Pulmonary artery endothelial cell (primary cell): ENCODE measurements around the gene GRK5. TPM values are rescaled to one million over a fixed set of nuclear protein-coding genes. Genes with fewer than 3 reads are reported as not detected.

ENCODE experiments used
- DNase-seq: peaks from one replicate; pipeline ENCODE4 v3.0.0-alpha.2; 2011; ENCODE audit warnings: low read depth, low spot score
- total RNA-seq: library from RNA; depleted of rRNA; stranded (reverse); fragments of >200 nt; gene quantifications from 2 replicates; pipeline ENCODE4 v1.2.3, GENCODE V29; 2014

Gene GRK5
- total RNA-seq, 1 donor from 2014 or later, result 39.7 TPM

DNA sequence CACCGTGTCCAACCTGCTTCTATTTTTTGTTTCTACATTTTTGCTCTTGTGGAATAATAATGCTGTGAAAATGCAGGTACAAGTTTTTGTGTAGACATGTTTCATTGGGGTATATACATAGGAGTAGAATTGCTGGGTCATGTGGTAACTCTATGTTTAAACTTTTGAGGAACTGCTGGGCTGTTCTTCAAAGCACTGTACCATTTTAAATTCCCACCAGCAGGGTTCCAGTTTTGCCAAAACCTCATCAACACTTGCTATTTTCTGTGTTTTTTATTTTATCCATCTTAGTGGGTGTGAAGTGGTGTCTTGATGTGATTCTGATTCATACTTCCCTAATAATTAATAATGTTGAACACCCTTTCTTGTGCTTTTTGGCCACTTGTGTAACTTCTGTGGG, 196.6 kb downstream of the GRK5 start:
- DNase-seq, result no peak

DNA sequence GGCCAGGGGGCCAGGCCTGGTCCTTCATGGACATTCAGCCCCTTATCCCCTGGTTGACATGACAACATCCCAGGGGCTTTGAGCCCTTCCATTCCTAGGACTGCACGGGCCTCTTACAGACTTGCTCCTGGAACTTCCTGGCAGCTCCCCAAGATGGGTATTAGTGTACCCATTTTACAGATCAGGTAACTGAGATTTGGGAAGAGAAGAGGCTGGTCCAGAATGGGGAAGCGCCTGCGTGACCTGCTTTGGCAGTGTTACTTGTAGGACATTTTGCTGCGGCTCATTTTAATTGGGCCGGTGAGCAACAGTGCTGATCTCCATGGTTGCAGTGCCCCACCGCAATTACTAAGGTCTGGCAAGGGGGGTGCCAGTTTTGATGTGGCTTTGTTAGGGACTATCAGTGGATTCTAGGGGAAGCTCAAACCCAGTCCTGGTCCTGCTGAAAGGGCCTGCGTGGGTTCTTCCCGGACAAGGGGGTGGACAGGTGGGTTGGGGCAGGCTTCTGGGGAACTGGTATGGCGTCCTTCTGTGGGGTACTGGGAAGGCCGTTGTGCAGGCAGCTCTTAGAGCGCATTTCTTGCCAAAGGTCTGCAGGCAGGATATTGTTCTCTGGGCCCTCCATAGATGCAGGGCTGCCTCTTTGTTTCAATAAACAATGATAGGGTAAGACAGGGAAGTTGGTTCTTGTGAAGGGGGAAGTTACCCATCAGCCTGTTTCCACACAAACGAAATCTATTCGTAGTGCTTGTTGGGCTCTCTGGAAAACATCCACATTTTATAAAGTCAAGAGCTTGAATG, 197.5 kb downstream of the GRK5 start:
- peak; percentile 47 for DNase-seq

DNA sequence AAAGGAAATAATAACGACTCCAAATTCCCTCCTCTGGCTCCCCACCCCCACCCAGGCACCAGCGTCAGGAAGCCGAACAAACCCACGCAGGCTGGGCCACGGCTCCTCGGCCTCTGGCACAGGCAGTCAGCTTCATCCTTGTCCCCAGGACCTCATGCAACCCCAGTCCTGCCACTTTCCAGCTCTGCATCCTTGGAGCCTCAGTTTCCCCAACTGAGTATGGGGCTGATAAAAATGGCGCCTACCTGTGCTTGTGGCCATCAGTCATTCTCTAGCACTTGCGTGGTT, 198.1 kb downstream of the GRK5 start:
- no peak for DNase-seq

DNA sequence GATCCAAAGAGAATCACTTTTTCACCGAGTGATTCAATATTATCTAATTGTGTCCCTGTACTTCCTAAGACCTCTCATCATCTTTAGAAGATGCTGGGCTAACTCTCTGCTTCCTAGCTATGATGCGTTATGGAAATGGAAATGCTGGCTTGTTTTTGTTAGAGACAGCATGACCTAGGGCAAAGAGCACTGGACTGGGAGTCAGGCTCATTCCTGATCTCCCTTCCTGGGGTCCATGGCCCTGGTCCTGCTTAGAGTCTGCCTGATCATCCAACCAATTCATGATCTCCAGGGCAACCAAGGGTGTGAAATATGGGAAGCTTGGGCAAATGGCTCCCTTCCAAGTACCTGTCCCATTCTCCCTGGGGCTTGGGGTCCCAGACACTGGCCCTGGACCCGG, 198.8 kb downstream of the GRK5 start:
- DNase-seq, result no peak

DNA sequence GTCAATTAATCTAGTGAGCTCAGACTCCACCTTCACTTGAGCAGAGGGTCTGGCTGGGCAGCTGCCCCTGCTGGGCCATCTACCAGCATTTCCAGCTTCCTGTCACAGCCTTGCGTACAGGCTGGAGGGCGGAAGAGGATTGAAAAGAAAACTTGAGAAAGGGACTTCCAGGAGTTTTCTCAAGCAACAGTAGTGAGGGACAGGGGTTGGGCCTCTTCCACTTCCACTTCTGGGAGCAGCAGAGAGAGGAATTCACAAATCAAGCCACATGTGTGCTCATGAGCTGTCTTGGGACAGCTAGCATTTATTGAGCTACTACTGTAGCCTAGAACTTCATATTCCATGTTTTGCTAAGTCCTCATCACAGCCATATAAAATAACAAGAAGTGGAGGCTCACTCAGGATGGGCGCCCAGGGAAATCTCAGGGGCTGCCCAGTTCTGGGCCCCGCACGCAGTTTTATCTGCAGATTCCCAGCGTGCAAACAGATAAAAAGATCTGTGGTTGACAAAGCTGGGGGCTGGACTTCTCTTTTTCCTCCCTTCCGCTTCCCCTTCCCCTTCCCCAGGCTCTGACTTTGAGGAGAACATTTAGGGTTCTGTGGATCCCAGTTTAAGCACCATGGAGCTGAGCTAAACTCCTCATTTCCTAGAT, 199.4 kb downstream of the GRK5 start:
- DNase-seq, result no peak

DNA sequence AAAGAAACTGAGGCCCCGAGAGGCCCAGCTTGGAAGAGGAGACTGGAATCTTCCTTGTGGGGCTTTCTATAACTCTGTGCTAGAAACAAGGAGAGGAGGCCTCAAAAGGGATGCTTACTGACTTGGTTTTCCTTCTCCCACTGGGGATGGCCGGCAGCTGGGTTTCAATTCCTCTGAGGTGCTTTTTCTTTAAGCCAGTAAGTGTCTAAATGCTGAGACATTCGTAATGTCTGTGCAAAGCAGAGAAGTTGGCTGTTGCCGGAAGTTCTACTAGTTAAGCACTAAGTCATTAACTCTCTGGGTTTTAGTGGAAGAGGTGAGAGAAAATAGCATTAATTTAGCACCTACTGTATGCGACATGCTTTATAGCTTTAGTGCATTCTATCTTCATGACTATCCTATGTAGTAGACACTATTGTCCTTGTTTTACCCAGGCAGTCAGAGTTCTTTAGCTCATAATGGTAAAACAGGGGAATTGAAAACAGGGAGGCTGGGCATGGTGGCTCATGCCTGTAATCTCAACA, 199.9 kb downstream of the GRK5 start:
- no peak for DNase-seq

DNA sequence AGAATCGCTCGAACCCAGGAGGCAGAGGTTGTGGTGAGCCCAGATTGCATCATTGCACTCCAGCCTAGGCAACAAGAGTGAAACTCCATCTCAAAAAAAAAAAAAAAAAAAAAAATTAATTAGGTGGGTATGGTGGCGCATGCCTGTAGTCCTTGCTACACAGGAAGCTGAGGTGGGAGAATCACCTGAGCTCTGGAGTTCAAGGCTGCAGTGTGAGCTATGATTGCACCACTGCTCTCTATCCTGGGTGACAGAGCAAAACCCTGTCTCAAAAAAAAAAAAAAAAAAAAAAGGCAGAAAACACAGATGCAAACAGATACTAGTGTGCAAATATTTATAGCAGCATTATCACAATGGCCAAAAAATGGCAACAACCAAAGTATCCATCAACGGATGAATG, 200.7 kb downstream of the GRK5 start:
- DNase-seq, result no peak

DNA sequence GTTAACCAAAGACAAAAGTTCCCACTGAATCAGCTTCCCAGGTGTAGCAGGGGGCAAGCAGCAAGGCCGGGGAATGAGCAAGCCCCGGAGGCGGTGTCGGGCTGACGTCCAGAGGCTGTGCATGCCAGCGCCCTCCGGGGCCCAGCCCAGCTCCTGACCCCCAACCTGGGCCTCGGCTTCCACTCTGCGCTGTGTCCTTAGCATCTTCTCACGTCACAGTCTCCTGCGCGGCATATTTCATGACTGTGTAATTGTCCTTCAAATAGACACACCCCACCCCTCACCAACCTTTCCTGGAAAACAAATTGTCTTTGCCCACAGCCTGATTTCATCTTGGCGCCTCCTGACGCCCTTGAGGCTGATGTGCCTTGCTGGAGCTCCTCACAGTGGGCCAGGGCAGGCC, 201.6 kb downstream of the GRK5 start:
- DNase-seq, result no peak

DNA sequence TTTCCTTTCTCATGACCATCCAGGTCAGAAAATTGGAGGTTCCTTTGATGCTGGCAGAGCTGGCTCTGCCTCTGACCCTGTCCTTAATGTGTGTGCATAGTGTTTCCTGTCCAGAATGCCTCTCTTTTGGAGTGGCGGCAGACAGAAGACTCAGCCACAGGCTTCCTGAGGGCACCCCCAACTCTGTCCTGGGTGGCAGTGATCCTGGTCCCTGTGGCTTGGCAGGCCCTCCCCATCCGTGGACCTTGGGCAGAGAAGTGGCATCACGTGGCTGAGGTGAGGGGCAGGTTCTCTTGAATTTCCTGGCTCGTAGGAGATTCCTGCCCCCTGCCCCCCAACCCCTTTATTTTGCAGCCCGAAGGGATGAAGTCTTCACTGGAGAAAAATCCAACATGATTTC, 202.0 kb downstream of the GRK5 start:
- no peak for DNase-seq

DNA sequence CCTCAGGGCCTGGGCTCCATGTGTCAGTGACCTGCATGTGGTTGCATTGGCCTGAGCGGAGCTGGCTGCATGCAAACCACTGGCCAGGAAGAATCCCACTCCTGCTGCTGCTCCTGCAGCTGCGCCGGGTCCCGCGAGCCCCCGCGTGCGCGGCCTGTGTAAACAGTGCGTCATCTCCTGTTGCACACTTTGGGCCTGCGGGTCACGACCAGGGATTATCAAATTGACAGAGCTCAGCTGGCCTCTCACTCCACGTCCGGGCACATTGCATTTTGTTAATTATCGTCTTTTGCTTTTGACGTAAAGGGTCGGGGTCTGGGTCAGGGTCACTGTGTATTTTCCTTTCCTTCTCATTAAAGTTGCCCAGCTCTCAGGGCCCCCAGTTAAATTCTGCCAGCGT, 202.5 kb downstream of the GRK5 start:
- DNase-seq, result no peak

DNA sequence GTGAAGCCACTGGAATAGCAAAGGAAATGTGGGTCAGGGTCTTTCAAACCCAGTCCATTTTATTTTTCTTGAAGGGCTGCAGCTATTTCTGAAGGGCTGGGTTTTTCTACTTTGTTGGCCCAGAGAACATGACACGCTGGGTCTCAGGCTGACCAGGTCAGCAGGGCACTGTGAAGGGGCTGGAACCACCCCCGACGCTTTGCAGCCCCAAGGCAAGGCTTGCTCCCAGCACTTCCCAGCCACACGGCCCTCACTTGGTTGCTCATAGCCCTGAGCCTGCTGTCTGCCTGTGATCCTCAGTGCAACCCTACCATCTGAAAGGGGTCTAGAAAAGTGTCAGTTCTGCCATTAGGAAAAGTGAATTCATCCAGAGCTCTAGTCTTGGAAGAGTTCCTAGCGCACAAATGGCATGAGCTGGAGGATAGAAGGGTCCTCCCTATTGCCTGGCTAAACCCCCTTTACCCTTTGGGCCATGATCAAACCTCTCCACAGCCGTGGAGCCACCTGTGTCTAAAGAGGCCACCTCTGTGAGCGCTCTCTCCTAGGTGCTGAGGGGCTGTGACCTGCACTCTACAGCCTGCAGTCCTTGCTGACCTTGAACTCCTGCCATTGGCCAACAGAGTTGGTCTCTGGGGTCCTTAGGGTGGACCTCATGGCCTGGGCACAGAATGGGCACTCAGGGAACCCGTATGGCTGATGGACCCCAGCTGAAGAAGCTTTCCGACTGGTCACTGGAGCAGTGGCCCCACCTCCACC, 203.2 kb downstream of the GRK5 start:
- DNase-seq, result no peak

DNA sequence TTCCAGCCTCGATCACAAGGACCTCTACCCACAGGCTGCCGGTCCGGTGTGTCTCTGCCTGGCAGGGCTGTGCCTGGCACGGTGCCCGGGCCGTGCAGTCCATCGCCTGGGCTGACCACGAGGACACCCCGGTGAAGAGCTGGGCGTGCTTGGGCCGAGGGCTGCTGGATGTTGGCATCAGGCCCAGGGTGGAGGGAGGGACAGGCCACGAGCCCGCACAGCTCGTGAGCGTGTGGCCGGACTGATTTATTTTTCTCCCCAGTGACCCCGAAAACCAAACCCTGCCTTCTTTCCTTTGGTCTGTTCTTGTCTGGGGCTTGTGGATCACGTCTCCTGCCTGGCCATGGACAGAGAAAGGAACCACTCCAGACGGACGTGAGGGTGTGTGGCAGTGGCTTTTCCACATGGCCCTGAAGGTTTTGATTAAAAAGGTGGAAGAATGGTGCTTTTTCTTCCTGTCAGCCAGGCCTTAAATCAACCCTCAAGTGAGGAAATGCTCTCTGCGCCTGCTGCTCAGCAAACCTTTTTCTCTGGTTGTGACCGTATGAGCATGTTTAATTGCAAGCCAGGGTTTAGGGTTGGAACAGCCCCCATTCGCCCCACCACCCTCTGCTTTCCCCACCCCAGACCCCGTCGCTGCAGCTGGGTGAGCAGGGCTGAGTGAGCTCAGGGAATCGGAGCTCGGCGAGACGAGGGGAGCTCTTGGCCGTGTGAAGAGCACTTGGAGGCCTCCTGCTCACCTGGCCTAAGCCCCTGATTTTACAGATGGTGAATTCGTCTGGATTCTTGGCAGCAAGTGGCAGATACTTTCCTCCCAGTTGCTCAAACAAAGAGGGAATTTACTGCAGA, 205.1 kb downstream of the GRK5 start:
- DNase-seq, result no peak

DNA sequence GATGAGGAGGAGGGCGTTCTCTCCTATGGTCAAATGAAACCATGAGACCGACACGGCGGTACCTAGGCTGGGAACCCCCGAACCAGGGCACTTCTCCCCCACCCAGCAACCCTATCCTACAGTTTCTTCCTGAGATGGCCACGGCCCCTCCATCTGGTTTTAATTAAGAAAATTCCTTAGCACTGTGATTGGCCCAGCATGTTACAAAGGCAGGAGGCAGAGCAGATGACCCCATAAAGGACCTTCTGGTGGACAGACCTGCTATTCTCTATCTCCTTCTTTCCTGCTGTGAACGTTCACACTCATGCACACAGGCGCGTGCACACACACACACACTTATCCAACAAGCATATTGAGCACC, 205.7 kb downstream of the GRK5 start:
- no peak for DNase-seq

DNA sequence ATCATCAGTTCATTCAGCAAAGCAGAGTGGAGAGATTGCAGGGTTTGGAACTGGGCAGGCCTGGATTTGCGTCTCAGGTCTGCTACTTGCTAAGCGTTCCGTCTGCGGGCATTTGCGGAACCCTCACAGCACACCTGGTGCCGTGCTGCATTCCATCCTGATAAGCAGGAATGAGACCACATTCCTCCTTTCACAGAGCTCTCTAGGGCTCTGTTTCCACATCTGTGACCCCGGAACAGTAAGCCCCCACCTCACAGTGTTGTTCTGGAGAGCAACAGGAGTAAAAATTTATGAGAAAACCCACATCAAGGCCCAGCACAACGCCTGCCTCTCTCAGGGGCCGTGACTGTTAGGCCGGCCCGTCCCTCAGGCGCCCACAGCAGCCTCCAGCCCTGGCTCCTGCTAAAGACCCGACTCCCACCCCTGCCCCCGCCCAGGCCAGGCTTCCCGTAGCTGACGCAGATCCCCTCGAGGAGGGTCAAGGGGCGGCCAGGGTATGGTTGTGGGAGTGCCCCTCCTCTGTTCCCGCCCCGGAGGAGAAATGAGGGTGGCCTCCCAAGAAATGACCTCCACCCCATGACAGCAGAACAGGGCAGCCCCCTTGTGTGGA, 206.2 kb downstream of the GRK5 start:
- DNase-seq, result no peak

DNA sequence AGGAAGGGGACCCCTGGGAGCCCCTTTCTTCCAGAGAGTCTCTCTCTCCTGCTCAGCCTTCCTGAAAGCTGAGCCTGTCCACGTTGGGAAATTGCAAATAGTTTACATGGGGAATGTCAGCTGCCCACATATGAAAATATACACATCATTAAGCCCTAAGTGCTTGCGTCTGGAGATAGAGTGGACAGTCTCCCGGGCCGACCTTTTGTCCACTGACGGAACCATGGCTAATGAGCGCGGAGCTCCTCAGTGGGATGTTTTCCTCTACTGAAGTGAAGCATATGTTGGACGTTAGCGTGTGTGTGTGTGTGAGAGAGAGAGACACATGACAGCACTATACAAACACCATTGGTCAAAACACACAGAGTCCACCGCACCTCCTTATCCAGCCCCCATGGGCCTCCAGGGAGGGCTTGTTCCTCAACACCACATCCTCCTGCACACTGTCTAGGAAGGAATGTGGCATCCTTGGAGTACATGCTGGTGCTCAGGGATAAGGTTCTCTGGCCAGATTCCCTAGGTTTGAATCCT, 206.8 kb downstream of the GRK5 start:
- no peak for DNase-seq

DNA sequence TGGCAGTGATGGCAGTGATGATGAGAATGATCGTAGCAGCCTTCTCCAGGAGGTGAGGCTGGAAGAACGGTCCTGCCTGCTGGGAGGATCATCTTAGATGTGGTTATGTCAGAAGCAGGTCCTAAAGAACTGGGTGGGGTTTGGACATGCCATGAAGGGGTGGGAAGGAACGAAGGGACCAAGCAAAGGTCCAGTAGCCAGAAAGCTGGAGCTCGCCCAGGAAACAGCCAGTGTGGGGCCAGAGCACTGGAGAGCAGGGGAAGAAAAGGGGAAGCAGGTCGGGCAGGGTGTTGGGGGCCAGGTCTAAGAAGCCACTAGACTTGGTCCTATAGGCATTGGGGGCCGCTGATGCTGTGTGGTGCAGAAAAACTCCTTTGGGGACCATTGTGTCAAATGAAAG, 207.8 kb downstream of the GRK5 start:
- no peak for DNase-seq

DNA sequence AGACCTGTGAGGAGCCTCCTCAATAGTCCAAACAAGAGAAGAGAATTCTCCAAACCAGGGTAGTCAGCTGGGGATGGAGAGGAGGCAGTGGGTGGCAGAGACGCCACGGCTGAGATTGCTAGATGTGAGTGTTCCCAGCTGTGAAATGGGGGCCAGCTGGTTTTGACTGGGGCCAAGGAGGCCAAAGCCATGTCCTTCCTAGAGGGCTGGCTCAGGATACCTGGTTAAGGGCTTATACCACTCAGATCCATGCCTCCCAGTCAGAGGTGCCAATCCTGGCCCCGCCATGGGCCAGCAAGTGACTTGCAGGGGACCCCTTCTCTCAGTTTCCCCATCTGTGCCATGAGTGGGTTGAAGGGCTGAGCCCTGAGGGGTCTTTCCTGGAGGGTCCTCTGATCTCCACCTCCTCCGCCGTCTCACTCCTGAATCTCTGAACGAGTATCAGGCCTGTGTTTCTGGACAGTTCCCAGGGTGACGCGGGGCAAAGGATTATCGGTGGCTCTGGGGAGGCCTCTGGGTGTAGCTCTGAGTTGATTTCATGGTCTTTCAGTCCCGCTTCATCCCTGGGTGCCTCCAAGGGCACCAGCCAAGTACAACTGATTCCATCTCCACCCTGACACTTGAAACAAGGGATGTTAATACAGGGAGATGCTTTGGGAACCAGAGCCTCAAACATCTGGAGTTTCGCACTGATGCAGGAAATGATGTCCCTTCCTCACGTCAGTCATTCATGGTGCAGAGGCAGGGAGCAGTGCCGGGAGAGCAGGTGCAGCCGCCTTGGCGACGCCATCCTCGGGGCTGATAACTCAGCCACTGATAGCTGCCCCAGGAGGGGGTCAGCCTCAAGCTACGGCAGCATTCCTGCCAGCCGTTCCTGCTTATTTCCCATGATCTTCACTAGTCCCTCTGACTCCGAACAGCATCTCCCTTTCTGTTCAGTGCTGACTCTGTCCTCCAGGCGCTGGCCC, 208.4 kb downstream of the GRK5 start:
- DNase-seq, result no peak

DNA sequence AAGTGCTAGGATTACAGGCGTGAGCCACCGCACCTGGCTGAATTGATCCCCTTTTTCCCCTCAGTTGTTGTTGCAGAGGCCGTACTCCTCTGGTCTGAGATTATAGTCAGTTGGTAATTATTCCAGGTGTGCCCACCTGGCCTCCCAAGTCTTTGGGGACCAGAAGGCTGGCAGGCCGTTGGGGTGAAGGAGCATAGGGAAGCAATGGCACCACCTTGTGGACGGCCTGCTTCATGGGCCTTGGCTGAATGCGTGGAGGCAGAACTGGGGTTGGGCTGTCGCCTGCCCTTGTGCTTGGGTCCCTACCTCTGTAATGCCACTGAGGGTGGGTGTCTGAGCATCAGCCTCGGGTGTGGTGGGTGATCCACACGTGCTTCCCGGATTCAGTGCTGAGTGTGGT, 209.5 kb downstream of the GRK5 start:
- no peak for DNase-seq

DNA sequence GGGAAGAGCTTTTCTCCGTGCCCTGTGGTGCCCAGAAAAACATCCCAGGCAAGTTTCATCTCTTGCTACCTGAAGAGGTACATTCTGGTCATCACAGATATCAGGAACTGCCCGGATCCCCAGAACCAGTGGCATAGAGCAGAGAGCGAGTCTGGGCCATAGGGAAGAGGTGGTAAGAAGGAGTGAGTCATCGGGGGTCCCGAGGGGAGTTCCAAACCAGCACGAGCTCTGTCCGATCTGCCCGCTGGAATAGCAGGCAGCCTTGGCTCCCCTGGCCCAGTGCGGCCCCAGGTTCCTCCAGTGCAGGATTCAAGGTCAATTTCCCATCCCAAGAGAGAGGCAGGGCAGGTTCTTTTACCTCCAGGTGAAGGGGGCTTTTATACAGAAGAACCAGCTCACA, 210.5 kb downstream of the GRK5 start:
- DNase-seq, result no peak

DNA sequence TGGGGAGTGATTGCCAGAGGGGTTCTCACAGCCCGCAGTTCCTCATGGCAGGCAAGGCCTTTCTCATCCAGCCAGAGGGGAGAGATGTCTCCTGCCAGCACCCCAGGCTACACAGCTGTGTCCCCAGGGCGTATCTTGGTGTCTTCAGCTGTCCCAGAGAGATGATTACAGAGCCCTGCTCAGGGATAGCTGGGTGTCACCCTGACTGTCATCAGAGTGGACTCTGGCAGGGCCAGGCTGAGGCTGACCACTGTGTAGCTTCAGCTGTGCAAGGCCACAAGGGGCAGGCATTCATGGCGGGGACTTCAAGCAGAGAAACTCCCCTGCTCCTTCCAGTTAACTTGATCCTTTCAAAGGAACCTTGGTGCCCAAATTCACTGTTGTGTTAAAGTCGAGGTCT, 211.0 kb downstream of the GRK5 start:
- no peak for DNase-seq
